OCI-M2 (cell line): Measurements from ENCODE around the gene SLC4A4.

Source experiments
- DNase-seq: peaks from one replicate; lab custom pipeline; 2025; ENCODE audit not compliant: unreplicated experiment; lab: John Stamatoyannopoulos, UW

The SLC4A4 gene

GRCh38 chr4:71468116-71468710, 129.4 kb downstream of the SLC4A4 start:
- no peak for DNase-seq

- no peak for DNase-seq
Observed at GRCh38 chr4:71469541-71469940, 130.7 kb downstream of the SLC4A4 start.

GRCh38 chr4:71470524-71470923, 131.7 kb downstream of the SLC4A4 start:
- no peak for DNase-seq

- no peak for DNase-seq
Observed at GRCh38 chr4:71472946-71473345, 134.1 kb downstream of the SLC4A4 start.

GRCh38 chr4:71473541-71474240, 134.9 kb downstream of the SLC4A4 start:
- DNase-seq, result no peak

GRCh38 chr4:71474731-71475130, 135.9 kb downstream of the SLC4A4 start:
- DNase-seq, result no peak

GRCh38 chr4:71476240-71476639, 137.4 kb downstream of the SLC4A4 start:
- DNase-seq, result no peak

GRCh38 chr4:71486550-71487343, 147.9 kb downstream of the SLC4A4 start:
- DNase-seq, result no peak

GRCh38 chr4:71487344-71487920, 148.6 kb downstream of the SLC4A4 start:
- DNase-seq, result no peak

- no peak for DNase-seq
Observed at GRCh38 chr4:71494539-71494938, 155.7 kb downstream of the SLC4A4 start.

GRCh38 chr4:71495454-71495853, 156.6 kb downstream of the SLC4A4 start:
- no peak for DNase-seq

GRCh38 chr4:71497078-71497477, 158.3 kb downstream of the SLC4A4 start:
- DNase-seq, result no peak

- DNase-seq, result no peak
Observed at GRCh38 chr4:71498002-71498401, 159.2 kb downstream of the SLC4A4 start.

GRCh38 chr4:71498625-71499024, 159.8 kb downstream of the SLC4A4 start:
- DNase-seq, result no peak

- no peak for DNase-seq
Observed at GRCh38 chr4:71501992-71502391, 163.2 kb downstream of the SLC4A4 start.

GRCh38 chr4:71518283-71518989, 179.6 kb downstream of the SLC4A4 start:
- no peak for DNase-seq

- no peak for DNase-seq
Observed at GRCh38 chr4:71520308-71520707, 181.5 kb downstream of the SLC4A4 start.

GRCh38 chr4:71520850-71521249, 182.0 kb downstream of the SLC4A4 start:
- no peak for DNase-seq

GRCh38 chr4:71524756-71525155, 185.9 kb downstream of the SLC4A4 start:
- DNase-seq, result no peak

- no peak for DNase-seq
Observed at GRCh38 chr4:71526637-71527406, 188.0 kb downstream of the SLC4A4 start.
